Hepatocyte (in vitro differentiated cells): ENCODE measurements around the gene ATF7. TPM values are rescaled to one million over a fixed set of nuclear protein-coding genes. Genes with fewer than 3 reads are reported as not detected.
"Not testable (repeated sequence)": the region's sequence is repeated elsewhere in the genome, so short reads cannot be mapped to it uniquely, and the experiment has no call there.

ENCODE experiments used
- DNase-seq: peaks from one replicate; pipeline ENCODE4 v3.0.0-alpha.2; 2016; ENCODE audit warnings: low spot score
- H2AFZ ChIP-seq: fragments of 200-600 bp; sonication (generic); 2 replicates; pipeline ENCODE4 v1.6.0; 2016; ENCODE audit warnings: antibody characterized with exemption, mild to moderate bottlenecking
- H3K27ac ChIP-seq: fragments of 200-600 bp; sonication (generic); 2 replicates; pipeline ENCODE4 v1.5.1; 2016; ENCODE audit warnings: mild to moderate bottlenecking
- H3K27me3 ChIP-seq: fragments of 200-600 bp; sonication (generic); 2 replicates; pipeline ENCODE4 v1.6.1; 2016
- H3K36me3 ChIP-seq: fragments of 200-600 bp; sonication (generic); replicated peaks from 2 replicates; pipeline ENCODE4 v1.5.1; 2016; ENCODE audit warnings: low read depth; ENCODE audit not compliant: insufficient read depth
- H3K4me1 ChIP-seq: fragments of 200-600 bp; sonication (generic); 2 replicates; pipeline ENCODE4 v1.5.1; 2016; ENCODE audit warnings: mild to moderate bottlenecking, moderate library complexity; ENCODE audit not compliant: insufficient read depth
- H3K4me2 ChIP-seq: fragments of 200-600 bp; sonication (generic); 2 replicates; pipeline ENCODE4 v1.6.0; 2016
- H3K4me3 ChIP-seq: fragments of 200-600 bp; sonication (generic); 2 replicates; pipeline ENCODE4 v1.5.1; 2016; ENCODE audit warnings: mild to moderate bottlenecking
- H3K79me2 ChIP-seq: fragments of 200-600 bp; sonication (generic); 2 replicates; pipeline ENCODE4 v1.6.0; 2017; ENCODE audit warnings: mild to moderate bottlenecking
- H3K9me2 ChIP-seq: fragments of 200-600 bp; sonication (generic); replicated peaks from 2 replicates; pipeline ENCODE4 v1.6.0; 2017; ENCODE audit warnings: mild to moderate bottlenecking; ENCODE audit not compliant: insufficient read depth
- H3K9me3 ChIP-seq: fragments of 200-600 bp; sonication (generic); 2 replicates; pipeline ENCODE4 v1.5.1; 2016; ENCODE audit warnings: low read depth, mild to moderate bottlenecking
- H4K20me1 ChIP-seq: fragments of 200-600 bp; sonication (generic); 2 replicates; pipeline ENCODE4 v1.6.0; 2016; ENCODE audit warnings: mild to moderate bottlenecking; ENCODE audit not compliant: insufficient read depth, poor library complexity, severe bottlenecking
- EZH2 ChIP-seq: fragments of 200-600 bp; sonication (generic); IDR thresholded peaks from 2 replicates; pipeline ENCODE4 v1.6.1; 2016; ENCODE audit warnings: antibody characterized with exemption, mild to moderate bottlenecking, borderline replicate concordance
- EZH2phosphoT487 ChIP-seq: fragments of 200-600 bp; sonication (generic); IDR thresholded peaks from one replicate; pipeline ENCODE4 v1.6.1; 2018; ENCODE audit warnings: antibody characterized with exemption, mild to moderate bottlenecking, low read depth, moderate library complexity; ENCODE audit not compliant: unreplicated experiment, severe bottlenecking
- WGBS: methylation state at CpG from one replicate; pipeline ENCODE4 v1.1.6; 2016; ENCODE audit warnings: low lambda C conversion rate; ENCODE audit errors: missing lambda C conversion rate; 5-methylcytosine and 5-hydroxymethylcytosine counted together
- polyA plus RNA-seq: library from polyadenylated mRNA; unstranded; fragments of >200 nt; fragmentation: Nextera tagmentation; extraction: Ambion mirVana; gene quantifications from 2 replicates; pipeline ENCODE4 v1.2.1, GENCODE V29; 2016
- total RNA-seq: library from RNA; depleted of rRNA; stranded (reverse); fragments of >200 nt; gene quantifications from 2 replicates; pipeline ENCODE4 v1.2.3, GENCODE V29; 2014
- TF ChIP-seq, protein P1 (sequence below): fragments of 200-600 bp; sonication (generic); IDR thresholded peaks from 2 replicates; pipeline ENCODE4 v1.5.1; 2016; ENCODE audit warnings: antibody characterized with exemption, mild to moderate bottlenecking; ENCODE audit not compliant: poor library complexity

The ATF7 gene
- total and polyA plus RNA-seq, 2 experiments from 2014 or later: 17.8 to 19.2 TPM

DNA sequence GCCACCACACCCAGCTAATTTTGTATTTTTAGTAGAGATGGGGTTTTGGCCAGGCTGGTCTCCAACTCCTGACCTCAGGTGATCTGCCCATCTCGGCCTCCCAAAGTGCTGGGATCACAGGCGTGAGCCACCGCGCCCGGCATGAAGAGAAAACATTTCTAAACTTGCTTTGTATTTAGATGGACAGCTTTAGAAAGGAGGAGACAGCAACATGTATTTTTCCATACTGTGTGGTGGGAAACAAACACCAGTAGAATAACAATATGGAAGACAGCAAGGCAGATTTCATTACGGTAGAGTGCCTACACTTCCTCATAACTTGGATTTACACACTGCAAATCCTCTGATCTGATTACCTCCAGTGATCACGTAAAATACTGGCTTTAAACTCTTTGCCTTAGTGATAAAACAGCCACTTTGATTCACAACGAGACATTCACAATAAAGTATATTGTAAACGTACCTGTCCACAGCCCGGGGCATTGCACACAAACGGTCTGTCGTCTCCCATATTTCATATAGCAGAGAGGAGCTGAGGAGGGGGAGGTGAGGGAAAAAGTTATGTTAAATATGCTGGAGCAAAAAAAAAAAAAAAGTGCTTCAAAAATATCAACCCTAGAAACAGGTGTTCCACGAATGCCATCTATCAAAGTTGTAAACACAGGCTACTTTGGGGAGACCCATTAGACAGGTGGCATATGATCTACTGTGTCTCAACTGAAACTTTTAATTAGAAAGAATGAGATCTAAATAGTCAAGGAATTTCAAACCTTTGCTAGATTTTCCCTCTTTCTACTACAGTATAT is 25.5 kb downstream of the ATF7 start:
- Histone ChIP-seq H3K4me2 (peak overlapping the region; percentile 55), H4K20me1 (peaks cover 26% of the 10 kb centered on the region)

DNA sequence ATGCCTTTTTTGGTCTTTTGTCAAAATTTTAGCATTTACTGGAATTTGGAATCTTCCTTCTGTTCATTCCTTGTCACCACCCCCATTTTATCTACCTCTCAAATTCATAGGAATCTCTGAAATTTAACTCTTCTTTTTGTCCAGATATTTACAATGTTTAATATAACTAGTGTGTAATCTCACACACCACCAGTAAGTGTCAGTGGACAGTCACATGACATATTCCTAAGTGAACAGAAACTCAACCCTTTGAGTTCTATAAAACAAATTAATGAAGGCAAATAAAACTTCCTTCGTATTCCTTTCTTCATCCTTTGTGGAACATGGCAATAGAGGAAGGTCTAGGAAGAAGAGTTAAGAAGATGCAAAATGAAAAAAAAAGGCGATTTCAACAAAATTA is 26.6 kb downstream of the ATF7 start:
- Histone ChIP-seq H3K36me3 (peaks cover 4% of the 10 kb centered on the region), H3K4me3 (no peak overlapping the region), H2AFZ (no peak overlapping the region), H4K20me1 (peaks cover 18% of the 10 kb centered on the region), H3K79me2 (peaks cover 68% of the 10 kb centered on the region), H3K27ac (no peak overlapping the region), H3K9me2 (no peaks in the 10 kb centered on the region), H3K4me1 (no peaks in the 10 kb centered on the region), H3K27me3 (no peaks in the 10 kb centered on the region), H3K9me3 (no peaks in the 10 kb centered on the region), H3K4me2 (no peak overlapping the region)
- no peak for DNase-seq
- TF ChIP-seq, protein P1, sequence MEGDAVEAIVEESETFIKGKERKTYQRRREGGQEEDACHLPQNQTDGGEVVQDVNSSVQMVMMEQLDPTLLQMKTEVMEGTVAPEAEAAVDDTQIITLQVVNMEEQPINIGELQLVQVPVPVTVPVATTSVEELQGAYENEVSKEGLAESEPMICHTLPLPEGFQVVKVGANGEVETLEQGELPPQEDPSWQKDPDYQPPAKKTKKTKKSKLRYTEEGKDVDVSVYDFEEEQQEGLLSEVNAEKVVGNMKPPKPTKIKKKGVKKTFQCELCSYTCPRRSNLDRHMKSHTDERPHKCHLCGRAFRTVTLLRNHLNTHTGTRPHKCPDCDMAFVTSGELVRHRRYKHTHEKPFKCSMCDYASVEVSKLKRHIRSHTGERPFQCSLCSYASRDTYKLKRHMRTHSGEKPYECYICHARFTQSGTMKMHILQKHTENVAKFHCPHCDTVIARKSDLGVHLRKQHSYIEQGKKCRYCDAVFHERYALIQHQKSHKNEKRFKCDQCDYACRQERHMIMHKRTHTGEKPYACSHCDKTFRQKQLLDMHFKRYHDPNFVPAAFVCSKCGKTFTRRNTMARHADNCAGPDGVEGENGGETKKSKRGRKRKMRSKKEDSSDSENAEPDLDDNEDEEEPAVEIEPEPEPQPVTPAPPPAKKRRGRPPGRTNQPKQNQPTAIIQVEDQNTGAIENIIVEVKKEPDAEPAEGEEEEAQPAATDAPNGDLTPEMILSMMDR: no peak
- TF ChIP-seq EZH2 (no peak), EZH2phosphoT487 (no peak)
- WGBS: 90% methylated on average over 2 of the region's 2 CpGs

More for the DNA sequence above, 25.5 kb downstream of the ATF7 start:
- Histone ChIP-seq H3K36me3 (peaks cover 4% of the 10 kb centered on the region), H3K27ac (no peak overlapping the region), H2AFZ (no peak overlapping the region), H3K9me2 (no peaks in the 10 kb centered on the region), H3K4me1 (no peaks in the 10 kb centered on the region), H3K27me3 (no peaks in the 10 kb centered on the region), H3K79me2 (peaks cover 76% of the 10 kb centered on the region), H3K4me3 (no peak overlapping the region), H3K9me3 (no peaks in the 10 kb centered on the region)
- TF ChIP-seq EZH2phosphoT487: no peak
- TF ChIP-seq EZH2: no peak
- TF ChIP-seq, protein P1: no peak
- DNase-seq: no peak
- WGBS: 83% methylated on average over 13 of the region's 13 CpGs

DNA sequence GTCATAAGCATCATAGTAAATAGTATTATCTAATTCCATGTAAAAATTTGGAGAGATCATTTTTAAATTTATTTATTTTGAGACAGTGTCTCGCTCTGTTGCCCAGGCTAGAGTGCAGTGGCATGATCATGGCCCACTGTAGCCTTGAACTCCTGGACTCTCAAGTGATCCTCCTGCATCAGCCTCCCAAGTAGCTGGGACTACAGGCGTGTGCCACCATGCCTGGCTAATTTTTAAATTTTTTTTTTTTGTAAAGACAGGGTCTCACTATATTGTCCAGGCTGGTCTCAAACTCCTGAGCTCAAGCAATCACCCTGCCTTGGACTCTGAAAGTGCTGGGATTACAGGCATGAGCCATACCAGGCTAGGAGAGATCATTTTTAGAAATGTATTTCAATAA is 27.2 kb downstream of the ATF7 start:
- Histone ChIP-seq H3K79me2 (peaks cover 62% of the 10 kb centered on the region), H4K20me1 (peaks cover 12% of the 10 kb centered on the region)
- not testable (repeated sequence) for H3K27me3 ChIP-seq, H3K4me1 ChIP-seq, H3K9me2 ChIP-seq, H3K27ac ChIP-seq, H3K4me2 ChIP-seq, H2AFZ ChIP-seq, H3K4me3 ChIP-seq, DNase-seq, H3K9me3 ChIP-seq, H3K36me3 ChIP-seq
- WGBS: 100% methylated on average over 2 of the region's 2 CpGs

DNA sequence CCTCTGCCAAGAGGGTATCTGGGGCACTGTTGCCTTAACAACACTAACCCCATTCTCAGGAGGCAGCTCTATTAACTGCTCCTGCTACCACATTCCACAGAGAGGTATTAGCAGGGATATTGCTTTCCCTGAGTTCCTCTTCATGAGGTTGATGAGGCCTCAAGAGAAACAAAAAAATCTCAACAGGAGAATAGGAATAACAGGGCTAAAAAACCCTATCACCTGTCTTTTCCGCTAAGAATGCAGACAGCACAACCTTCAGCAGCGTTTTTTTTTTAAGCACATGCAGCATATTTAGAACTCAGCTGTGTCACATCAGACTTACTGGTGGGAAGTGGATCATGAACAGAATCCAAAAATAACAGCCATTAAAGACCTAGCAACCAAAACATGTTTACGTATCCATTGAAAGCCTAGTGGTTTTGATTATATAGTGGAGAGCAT is 29.2 kb downstream of the ATF7 start:
- Histone ChIP-seq H3K79me2 (peaks cover 55% of the 10 kb centered on the region), H3K4me3 (no peak overlapping the region), H3K9me2 (no peaks in the 10 kb centered on the region), H3K4me1 (peaks cover 13% of the 10 kb centered on the region), H3K27me3 (no peaks in the 10 kb centered on the region), H3K4me2 (no peak overlapping the region), H3K27ac (no peak overlapping the region), H3K9me3 (no peaks in the 10 kb centered on the region), H3K36me3 (peaks cover 4% of the 10 kb centered on the region), H4K20me1 (peaks cover under 1% of the 10 kb centered on the region), H2AFZ (no peak overlapping the region)
- 83% methylated on average over 3 of the region's 3 CpGs for WGBS
- TF ChIP-seq, protein P1: no peak
- no peak for TF ChIP-seq EZH2phosphoT487
- TF ChIP-seq EZH2: no peak
- DNase-seq: no peak
